ENCODE results near the gene SULT1E1.

SULT1E1 gene, protein sequence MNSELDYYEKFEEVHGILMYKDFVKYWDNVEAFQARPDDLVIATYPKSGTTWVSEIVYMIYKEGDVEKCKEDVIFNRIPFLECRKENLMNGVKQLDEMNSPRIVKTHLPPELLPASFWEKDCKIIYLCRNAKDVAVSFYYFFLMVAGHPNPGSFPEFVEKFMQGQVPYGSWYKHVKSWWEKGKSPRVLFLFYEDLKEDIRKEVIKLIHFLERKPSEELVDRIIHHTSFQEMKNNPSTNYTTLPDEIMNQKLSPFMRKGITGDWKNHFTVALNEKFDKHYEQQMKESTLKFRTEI

GRCh38 chr4:69860052-69860451 is at the start of gene SULT1E1:
TSS of gene SULT1E1 (minus strand) at chr4:69860145. CDS start at chr4:69857644, 2,501 bp downstream.
- no peak for DNase-seq

- DNase-seq: no peak
Observed at GRCh38 chr4:69909195-69909594, 49.2 kb upstream of the SULT1E1 start.

DNA sequence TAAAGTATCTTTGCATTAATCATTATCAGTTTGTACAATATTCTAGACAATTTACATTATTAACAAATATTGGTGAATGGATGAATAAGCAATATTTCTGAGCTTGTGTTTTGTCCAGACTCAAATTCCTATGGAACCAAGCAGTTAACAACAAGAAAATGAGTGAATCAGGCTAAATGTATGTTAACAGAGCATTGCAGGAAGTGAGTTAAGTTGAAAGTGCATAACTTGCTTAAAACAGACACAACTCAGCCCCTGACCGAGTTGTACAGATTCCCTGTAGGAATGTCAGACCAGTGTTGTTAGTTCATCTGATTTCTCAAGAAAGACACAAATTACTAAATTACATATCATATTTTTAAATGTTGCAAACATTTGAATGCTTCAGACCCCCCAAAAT is 47.2 kb upstream of the SULT1E1 start:
- DNase-seq: no peak

DNA sequence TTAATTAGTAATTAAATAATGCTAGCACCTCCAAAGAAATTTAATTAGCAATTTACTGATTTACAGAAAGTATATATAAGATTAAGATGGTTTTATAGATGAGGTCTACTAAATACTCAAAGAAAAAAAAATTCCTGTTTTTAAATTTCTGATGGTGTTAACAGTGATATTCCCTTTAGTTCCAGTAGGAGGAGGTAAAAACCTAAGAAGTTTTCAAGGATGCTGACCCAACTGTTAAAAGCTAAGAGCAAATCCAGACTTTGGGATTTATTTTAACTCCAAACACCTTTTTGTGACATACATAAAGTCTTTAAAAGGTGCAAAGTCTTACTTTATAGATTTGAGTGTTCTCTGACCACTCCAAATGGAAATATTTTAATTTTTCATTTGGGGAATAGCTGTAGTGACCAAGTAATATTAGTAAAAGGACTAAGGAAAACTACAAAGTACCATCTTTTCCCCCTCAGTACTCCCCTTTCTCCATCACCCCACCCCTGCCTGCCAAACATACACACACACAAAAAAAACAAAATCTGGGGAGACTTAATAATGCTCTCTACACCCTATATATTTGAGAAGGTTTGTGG is 36.7 kb upstream of the SULT1E1 start:
- no peak for DNase-seq

GRCh38 chr4:69894721-69895120 is 34.8 kb upstream of the SULT1E1 start:
- peak in 6 of 56 donors; percentile 2 to 46 (median 14) for DNase-seq

- DNase-seq: no peak
Observed at GRCh38 chr4:69894186-69894585, 34.2 kb upstream of the SULT1E1 start.

DNA sequence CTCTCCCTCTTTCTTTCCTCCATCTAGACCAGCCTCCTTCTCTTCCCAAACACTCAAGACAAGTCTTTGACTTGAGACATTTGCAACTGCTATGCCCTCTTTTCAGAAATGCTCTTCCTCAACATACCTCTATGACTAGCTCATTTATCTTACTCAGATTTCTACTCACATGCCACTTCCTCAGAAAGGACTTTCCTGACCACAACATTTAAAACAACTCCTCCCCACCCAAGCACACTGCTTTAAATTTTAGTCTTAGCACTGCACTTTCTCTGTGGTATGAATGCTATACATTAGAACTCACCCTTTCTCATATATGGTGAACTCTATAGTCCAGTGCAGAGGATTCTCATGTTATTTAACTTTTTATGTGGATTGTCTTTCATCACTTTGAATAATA is 28.4 kb upstream of the SULT1E1 start:
- DNase-seq: no peak

DNA sequence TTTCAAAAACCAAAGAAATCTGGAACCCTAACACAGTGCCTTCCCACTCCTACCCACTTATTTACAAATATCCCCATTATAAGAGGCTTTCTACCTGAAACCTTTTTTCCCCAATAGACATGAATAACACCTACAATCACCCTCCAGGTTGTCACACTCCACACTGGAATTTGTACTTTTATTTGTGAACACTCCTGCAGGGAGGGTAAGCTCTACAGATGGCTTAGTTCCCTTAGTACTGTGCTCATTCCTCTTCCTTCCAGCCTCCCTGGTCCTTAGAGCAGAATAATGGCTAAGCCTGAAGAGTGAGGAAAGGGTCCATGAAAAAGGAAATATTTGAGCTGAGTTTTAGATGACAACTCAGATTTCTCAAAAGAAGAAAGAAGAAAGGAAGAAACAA is 22.2 kb upstream of the SULT1E1 start:
- no peak for DNase-seq

DNA sequence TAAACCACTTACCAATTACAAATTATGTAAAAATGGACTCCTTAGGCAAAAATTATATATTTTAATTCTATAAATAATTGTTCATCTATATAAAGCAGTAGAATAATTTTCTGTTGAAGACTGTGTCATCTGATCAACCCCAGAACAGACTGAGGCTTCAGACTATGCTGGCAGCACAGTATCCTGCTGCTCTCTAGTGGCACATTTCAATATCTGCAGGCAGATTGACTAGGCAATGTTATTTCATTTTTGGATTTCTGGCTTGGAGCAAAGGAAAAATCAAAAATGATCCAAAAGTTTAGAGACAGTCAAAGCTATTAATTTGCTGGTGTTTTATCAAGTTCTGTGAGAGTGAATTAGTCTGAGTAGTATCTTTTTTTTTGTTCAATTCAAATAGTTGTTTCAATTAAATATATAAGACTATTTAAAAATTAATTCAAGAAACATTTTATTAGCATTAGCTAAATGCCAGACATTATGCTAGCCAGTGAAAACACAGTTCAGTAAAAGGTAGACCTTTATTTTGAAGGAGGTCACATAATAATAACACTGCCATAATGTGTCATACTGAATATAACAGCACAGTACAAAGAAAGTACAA is 21.3 kb upstream of the SULT1E1 start:
- DNase-seq: peak in 15 of 56 donors; percentile 0 to 24 (median 5)

DNA sequence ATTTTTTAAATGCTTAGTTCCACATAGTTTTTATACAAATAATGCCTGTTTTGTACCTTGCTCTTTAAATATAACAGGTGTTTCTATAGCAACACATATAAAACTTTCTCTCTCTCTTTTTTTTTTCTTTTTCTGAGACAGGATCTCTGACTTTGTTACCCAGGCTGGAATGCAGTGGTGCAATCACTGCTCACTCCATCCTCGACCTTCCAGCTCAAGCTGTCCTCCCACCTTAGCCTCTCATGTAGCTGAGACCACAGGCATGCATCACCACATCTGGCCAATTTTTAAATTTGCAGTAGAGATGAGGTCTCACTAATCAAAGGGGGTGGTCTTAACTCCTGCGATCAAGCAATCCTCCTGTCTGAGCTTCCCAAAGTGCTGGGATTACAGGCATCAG is 18.3 kb upstream of the SULT1E1 start:
- no peak for DNase-seq

DNA sequence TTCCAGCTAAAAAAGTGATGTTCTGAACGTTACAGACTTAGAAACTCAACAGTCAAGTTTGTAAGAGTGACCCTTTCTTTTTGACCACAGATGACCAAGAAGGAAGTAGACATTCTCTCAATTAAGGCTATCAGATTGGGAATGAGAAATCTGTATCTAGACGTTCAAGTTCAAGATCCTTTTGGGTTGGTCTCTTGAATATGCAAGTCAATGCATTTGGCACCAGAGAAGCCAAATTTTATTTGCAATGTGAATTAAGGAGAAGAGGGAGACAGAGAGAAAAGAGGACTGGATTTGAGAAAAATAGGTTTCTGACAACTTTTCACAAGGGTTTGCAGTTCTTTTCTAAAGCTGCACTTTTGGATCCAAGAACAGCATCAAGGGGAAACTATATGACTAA is 17.5 kb upstream of the SULT1E1 start:
- DNase-seq: no peak

DNA sequence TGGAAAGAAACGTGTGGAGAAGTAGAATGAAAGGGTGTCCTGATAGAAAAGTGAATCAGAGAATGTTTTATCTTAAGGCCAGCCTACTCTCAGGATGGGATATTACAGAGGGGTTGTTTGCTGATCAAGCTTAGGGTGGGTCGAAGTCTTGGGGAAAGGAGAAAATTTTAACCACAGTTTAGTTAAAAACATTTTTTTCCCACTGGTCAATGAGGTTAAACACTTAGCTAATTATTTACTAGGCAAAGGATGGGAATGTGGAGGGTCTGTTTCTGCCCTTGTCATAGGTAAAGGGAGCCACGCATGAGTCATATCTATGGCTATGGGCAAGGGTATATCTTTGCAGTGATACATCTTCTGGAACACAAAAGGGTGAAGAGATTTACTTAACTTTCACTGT is 16.1 kb upstream of the SULT1E1 start:
- no peak for DNase-seq

DNA sequence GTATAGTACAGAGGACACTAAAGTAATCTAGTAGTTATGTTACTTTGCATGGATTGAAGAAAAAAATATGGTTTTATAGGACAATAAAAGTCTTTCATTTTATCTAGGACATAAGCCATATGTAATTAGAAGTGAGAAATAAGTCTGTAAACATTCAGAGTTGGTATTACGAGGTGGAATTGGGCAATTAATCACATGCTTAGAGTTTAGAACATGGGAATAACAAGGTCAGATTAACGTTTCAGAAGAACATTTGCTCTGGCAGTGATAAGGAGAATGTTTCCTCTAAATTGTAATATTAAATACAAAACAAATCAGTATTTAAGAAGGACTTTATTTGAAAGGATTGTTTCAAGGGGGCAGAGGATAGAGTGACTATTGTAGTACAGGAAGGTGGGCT is 15.6 kb upstream of the SULT1E1 start:
- DNase-seq: no peak

DNA sequence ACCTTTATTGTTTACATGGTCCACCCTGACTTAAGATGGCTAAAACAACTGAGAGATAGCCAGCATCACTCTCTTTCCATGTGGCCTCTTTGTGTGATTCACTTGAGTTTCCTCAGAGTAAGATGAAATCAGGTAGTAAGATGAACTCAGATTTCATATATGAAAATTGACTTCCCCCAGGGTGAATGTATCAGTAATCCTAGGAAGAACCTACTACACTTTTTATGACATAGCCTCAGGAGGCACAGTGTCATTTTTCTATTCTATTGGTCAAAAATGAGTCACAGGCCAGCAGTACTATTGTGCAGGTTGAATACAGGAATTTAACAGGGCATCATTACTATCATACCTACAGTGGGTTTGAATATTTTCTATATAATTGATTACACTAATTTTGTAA is 14.6 kb upstream of the SULT1E1 start:
- no peak for DNase-seq

- no peak for DNase-seq
Observed at GRCh38 chr4:69861756-69862155, 1.8 kb upstream of the SULT1E1 start.

DNA sequence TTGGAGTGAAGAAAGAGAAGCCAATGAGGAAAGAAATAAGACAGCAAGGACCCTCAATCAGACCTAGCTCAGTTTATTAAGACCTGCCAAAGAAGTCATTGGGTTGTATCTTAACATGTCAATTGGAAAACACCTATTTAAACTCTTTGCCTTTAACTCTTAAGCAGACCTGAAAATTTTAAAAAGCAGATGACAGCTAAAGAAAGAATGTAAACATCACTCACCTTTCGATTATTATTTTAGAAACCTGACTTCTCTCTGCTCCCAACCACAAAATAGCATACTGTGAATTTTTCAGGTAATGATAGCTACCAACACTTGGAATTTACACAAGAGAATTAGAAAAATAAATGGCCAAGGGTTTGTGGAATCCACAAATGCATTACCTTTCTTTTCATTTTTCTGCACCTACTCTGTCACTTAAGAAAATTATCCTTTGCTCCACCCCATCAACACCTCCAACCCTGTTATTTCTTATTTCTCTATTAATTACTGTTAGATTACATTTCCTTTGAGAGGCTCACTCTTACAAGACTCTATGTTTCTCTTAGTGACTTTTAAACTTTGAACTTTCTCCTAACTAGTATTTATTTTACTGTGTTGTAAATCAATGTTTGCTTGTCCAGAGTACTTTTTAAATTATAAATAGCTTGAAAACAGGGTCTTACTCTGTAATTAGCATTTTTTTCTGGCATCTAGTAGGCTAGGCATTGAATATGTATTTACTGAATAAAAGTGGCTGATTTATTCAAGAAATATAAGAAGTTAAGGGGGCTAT is 765 bp upstream of the SULT1E1 start:
- no peak for DNase-seq

GRCh38 chr4:69859140-69859685 is 732 bp downstream of the SULT1E1 start:
- DNase-seq: no peak

- DNase-seq: no peak
Observed at GRCh38 chr4:69858690-69859089, 1.3 kb downstream of the SULT1E1 start.

DNA sequence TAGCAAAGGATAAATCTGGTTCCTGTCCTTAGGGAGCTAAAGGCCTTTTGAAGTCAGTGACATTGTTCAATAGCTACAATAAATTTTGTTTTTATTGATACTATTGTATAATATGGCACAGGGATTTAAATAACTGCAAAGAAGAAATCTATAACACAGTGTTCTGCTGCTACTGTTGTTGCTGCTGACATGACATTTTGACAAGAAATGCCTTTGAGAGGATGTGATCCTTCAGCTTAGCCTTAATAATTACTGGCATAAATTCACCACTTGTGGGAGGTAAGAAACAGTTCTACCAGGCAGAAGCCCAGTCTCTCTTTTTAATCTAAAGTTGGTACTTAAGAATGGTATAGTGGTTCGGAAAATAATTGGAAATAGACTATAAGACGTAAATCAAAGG is 4.1 kb downstream of the SULT1E1 start:
- DNase-seq: no peak

DNA sequence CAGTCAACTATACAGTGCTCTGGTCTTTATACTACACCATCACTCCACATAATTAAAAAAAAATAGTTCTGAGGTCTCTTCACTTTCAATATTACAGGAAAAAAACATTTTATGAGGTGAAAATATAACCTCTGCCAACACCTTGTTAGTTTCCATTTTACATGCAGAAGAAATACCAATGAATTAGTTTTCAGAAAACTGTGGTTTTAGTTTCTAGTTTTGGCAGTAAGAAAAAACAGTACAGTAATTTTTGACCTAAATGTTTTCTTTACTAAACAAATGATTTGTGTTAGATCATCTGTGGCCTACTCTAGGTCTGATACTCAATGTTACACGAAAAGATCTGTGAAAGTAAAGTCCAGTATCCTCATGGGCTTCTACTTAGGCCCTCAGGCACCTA is 10.0 kb downstream of the SULT1E1 start:
- DNase-seq: no peak

GRCh38 chr4:69849297-69849696 is 10.6 kb downstream of the SULT1E1 start:
- no peak for DNase-seq

- no peak for DNase-seq
Observed at GRCh38 chr4:69848028-69848427, 11.9 kb downstream of the SULT1E1 start.

Measured in nucleus accumbens (tissue), 56 donors.